ENCODE data around the gene TAB2.
A peak's percentile ranks its signal among the peaks of the same experiment; 100 is the strongest.

The TAB2 gene

DNA sequence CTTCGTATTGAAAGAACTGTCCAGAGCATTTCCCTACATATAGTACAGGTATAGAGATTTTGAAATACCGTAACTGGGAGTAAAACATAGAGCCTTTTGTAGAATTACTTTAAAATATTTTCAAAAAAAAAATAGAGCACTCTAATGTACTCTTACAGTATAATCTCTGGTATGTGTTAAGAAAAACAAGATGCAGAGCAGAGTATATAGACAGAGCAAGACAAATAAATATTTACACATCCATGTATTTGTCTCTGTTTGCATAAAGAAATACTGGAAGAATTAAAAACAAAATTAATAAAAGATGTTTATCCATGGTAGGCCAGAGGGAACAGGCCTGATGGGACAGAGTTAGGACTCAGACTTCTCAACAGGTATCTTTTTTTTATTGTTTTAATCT lies 54.5 kb downstream of the TAB2 start:
- DNase-seq, result no peak

DNA sequence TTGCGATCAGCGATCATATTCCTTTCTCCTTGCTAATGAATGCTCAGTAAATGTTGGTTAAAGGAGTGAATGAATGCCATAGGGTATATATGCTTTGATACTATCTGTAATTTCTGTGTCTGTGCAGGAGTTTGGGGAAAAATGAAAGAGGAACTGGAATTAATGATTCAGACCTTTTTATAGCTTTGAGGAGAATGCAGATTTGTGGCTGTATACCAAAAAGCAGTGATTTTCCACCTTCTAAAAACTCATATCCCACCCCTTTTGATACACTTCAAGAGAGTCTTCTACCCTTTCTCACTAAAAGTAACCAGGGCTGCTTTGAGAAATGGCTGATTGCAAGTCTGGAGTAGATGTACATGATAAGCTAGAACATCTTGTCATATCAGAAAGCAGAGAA lies 56.0 kb downstream of the TAB2 start:
- no peak for DNase-seq

DNA sequence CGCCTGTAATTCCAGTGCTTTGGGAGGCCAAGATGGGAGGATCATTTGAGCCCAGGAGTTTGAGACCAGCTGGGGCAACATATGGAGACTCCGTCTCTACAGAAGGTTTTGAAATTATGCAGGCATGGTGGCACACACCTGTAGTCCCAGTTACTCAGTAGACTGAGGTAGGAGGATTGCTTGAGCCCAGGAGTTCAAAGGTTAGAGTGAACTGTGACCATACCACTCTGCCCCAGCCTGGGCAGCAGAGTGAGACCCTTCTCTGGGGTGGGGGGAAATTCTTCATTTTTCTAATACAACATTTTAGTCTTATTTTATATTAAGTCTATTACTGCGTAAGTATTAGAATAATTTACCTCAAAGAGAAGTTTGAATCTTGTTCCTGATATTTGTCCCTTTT lies 62.5 kb downstream of the TAB2 start:
- DNase-seq, result no peak

DNA sequence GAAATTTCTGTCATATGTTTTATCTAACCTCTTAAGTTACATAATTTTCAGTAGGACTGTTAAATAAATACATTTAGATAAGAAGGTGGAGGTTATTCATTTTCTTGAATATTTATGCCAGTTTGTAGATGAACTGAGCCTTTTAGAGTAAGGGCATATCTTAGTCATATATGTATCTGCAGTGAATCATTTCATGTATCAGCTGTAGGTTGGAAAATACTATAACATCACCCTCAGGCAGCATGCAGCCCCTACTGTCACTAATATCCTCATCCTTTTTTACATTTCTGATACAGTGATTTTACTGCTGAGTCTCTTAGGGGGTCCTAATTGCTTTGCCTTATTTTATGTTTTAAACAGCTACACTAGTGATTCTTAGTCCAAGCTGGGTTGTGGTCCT lies 63.0 kb downstream of the TAB2 start:
- DNase-seq, result peak in 1 of 5 experiments; percentile 55

DNA sequence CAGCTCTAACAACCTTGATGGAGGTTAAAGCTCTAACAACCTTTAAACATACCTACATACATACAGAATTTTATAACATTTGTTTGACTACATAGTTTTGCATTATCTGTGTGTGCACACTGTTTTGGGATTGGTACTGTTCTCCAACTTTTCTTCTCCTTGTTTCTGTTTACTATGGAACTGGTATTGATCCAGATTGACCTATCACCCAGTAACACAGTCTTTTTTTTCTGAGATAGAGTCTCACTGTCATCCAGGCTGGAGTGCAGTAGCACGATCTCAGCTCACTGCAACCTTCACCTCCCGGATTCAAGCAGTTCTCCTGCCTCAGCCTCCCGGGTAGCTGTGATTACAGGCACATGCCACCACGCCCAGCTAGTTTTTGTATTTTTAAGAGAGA lies 65.9 kb downstream of the TAB2 start:
- DNase-seq, result no peak

DNA sequence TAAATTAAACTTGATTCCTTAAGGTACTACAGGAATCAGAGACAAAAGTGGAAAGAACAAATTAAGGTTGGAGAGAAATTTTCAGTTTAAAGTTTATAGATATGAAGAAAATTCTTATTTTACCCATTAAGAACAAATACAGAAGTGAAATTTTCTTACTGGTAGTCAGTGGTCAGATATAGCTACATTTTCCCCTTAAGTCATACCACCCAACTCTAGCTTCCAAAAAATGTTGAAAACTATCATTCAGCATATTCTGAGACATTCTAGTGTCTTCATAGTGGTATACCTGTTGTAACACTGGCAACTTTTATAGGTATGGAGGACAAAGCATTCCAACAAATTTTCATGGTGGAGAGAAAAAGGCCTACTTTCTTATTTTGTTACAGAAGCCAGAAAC lies 67.0 kb downstream of the TAB2 start:
- no peak for DNase-seq

DNA sequence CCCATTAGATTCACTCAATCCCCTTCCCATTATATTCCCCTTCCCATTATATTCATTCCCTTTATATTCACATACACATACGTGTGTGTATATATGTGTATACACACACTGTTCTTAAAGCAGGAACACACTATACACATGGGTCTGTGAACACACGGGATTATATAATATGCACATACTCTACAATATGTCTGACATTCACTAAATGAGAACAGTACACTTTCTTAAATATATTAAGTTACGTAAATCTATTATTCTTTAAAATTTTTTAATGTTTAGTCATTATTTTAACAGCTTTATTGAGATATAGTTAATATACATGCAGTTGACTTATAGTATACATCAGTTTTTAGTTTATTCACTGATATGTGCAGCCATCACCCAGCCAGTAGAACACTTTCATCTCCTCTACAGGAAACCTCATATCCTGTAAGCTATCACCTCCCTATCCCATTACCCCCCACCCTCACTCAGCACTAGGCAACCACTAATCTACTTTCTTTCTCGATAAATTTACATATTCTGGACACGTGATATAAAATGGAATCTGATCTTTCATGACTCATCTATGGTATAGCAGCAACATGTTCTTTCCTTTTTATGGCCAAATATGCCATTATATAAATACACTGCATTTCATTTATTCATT lies 68.6 kb downstream of the TAB2 start:
- DNase-seq, result no peak

DNA sequence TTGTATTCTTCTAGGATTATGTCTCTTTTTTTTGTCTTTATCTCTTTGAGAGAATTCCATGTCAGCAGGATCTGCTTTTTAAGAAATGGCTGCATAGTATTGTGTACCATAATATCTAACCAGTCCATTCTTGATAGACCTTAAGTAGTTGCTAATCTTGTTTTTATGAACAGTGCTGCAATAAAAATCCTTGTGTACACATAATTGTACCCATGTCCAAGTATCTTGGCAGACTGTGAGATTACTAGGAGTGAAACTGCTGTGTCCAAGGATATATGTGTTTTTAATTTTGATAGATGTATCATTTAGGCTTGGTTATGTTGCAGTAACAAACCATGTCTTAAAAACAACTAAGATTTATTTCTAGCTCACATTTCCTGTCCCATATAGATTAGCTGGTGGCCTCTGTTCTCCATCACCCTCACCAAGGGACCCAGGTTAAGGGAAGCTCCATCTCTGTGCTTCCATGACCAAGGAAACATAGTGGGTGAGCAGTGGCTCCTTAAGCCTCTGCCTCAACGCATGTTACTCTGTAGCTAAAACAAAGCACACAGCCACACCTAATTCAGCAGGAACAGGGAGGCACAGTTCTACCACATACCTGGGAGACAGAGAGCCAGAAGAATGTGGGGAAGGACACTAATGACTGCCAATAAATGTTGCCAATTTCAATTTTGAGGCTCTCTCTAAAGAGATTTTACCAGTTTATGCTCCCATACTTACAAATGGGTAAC lies 70.4 kb downstream of the TAB2 start:
- DNase-seq, result no peak

DNA sequence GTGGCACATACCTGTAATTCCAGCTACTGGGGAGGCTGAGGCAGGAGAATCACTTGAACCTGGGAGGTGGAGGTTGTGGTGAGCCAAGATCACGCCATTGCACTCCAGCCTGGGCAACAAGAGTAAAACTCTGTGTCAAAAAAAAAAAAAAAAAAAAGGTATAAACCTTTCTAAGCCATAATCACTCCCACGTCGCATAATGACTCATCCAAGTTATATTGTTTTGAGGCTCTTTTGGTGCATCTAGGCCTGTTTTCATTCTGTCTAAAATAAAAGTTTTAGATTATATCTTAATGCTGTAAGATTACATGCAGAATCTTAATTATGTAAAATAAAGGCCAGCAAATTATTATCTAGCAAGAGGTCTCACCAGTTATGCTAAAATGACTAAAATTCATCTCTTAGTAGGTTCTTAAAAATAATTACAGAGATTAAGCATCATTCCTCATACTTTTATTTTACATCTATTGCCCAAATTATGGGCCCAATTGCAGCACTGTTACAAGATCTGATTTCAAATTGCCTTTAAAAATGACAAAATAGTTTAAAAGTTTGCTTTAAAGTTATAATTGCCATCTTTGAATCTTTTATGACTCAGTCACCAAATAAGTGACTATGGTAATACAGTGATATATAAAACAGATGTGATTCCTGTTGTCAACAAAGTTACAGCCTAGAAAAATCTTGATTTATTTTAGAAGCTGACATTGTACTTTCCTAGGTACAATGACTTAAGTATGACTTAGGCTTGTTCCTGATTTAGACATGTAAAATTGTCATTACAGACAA lies 72.2 kb downstream of the TAB2 start:
- DNase-seq, result peak in 1 of 5 experiments; percentile 71

DNA sequence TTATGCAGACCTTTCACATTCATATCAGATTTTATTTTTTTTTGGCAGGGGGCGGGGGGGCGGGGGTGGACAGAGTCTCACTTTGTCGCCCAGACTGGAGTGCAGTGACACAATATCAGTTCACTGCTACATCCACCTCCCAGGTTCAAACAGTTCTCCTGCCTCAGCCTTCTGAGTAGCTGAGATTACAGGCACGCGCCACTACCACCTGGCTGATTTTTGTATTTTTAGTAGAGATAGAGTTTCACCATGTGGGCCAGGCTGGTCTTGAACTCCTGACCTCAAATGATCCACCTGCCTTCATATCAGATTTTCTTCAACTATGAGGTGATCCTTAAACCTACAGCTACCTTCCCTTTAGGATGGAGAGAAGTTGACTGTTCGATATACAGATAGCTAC lies 74.6 kb downstream of the TAB2 start:
- DNase-seq, result no peak

DNA sequence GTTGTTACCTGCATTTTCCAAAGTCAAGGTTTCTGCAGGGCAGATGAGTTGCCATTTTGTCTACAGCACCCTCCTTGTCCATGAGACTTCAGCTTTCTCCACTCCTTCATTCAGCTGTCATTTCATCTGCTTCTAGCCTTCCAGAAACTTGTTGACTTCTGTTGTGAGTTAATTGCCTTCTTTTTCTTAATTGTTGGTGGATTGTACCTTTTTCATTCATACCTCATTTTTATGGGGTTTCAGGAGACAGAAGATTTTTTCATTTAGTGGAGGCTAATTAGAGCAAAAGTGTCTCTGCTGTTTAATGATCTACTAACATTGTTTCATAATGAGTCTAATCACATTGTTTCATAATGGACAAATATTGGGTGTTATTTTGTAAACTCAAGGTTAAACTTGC lies 75.0 kb downstream of the TAB2 start:
- DNase-seq, result no peak

DNA sequence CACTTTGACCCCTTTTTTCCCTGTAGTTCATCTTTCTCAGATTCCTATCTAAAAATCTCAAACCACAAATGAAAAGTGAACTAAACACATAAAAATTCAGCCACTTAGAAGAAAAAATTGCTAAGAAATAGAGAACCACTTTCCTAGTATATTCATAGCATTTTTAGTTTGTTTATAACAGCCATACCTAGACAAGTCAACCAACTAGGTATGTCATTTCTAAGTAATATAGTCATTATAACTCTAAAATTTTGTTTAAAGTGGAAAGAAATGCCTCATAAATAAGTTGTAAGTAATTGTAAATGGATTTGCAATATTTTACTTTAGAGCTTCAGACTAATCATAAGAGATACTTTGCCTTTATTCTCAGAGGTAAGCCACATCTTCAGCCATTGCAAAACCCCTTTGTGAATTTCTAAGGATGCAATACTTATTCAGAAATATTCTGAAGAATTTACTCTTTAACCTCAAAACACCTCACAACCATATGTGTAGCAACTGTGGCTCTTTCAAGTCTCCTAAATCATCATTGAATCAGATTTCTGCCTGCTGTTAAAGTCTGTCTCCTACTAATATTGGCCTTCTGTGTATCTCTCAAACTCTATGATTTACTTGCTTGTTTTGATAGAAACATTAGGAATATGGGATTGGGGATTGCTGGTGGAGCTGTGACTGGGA lies 75.6 kb downstream of the TAB2 start:
- peak in 1 of 5 experiments; percentile 74 for DNase-seq

DNA sequence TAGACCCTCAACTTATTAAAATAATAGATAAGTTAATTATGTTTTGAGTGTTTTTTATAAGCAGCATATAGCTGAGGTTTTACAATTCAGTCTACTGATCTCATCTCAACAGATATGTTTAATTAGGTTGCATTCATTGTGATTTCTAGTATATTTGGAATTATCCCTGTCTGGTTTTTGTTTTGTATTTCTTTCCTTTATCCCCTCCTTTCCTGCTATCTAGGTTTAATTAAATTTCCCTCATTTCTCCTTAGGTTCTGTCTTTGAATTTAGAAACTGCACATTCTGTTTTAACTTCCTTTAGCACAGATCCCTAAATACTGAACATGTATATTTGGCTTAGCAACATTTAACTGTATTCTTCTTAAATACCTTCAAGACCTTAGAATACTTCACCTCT lies 77.7 kb downstream of the TAB2 start:
- no peak for DNase-seq

DNA sequence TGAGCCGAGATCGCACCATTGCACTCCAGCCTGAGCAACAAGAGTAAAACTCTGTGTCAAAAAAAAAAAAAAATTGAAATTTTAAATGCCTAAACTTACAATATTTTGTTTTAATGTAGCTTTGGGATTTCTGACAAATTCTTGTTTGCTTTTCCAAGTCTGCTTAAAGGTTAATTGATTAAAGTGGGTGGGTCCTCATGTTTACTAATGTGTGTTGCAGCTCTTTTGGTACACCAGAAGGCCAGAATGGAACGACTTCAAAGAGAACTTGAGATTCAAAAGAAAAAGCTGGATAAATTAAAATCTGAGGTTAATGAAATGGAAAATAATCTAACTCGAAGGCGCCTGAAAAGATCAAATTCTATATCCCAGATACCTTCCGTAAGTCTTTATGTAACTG lies 79.9 kb downstream of the TAB2 start:
- no peak for DNase-seq

DNA sequence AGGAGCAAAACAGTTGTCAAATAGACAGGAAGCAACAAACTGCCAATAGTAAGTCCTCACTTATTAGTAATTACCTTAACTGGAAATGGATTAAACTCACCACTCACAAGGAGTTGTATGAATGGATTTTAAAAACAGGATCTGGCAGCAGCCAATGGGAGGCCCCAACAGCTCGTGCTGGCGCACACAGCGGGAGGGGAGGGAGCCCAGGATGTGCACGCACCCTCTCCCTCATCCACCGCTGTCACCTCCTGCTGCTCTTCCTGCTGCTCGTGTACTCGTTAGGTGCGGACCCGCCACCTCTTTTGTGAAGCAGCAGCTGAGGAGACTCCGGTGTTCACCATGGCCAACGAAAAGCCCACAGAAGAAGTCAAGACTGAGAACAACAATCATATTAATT lies 82.5 kb downstream of the TAB2 start, which contains the start of gene SUMO4:
Gene SUMO4 (plus strand): TSS at position 213 of the 400 bp plus-strand sequence. CDS start 130 bp downstream, at position 343.
- no peak for DNase-seq

DNA sequence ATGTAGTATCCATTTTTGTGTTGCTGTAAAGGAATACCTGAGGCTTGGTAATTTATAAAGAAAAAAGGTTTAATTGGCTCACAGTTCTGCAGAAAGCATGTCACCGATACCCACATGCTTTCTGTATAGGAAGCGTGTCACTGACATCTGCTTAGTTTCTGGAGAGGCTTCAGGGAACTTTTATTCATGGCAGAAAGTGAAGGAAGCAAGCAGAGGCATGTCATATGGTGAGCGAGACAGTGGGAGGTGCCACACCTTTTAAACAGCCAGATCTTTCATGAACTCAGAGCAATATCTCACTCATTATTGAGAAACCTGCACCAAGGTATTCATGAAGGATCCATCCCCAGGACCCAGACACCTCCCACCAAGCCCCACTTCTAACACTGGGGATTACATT lies 86.0 kb downstream of the TAB2 start:
- DNase-seq, result no peak

DNA sequence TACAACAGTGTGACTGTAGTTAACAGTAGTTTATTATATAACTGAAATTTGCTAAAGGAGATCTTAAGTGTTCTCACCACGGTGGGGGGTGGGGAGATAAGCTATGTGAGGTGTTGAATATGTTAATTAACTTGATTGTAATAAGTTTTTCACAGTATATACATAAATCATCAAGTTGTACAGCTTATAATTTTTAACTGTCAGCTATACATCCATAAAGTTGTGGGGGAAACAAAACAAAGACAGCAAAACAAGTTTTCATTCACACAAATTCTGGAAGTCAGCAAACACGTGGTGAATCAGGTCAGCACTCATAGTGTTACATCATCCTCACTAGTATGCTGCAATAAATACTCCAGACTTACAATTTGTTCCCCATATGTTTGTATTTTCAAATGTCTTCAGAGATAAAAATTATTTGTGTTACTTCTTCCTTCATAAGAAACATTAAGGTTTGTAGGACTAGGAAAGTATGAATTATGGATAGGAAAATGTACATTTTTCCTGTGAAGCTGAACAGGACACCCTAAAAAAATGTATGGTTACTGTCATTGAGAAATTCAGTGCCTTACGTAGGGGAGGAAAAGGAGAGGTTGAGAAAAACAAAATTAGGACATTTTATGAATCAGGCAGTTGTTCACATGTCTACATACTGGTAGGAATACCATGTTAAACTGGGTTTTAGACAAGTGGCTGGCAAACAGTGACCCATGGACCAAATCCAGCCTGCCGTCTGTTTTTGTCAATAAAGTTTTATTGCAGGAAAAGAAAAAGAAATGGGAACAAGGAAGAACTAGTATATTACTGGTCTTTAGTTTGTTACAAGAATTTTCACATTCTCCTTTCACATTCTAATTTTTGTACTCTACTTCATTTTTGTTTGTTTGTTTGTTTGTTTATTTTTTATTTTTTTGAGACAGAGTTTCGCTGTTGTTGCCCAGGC lies 88.6 kb downstream of the TAB2 start:
- DNase-seq, result no peak

DNA sequence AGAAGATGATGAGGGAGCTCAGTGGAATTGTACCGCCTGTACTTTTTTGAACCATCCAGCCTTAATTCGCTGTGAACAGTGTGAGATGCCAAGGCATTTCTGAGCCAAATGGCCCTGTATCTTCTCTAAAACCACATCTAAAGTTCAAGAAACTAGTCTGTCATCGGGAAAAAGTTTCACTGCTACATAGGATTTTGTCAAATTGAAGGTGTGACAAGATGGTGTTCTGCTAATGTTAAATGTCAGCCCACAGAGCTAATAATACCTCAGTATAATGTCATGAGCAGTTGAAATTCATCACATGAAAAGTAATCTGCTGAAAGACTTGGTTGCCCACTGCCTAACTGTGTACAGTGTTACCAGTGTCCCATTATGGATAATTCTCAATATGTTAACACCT lies 92.1 kb downstream of the TAB2 start:
- no peak for DNase-seq

DNA sequence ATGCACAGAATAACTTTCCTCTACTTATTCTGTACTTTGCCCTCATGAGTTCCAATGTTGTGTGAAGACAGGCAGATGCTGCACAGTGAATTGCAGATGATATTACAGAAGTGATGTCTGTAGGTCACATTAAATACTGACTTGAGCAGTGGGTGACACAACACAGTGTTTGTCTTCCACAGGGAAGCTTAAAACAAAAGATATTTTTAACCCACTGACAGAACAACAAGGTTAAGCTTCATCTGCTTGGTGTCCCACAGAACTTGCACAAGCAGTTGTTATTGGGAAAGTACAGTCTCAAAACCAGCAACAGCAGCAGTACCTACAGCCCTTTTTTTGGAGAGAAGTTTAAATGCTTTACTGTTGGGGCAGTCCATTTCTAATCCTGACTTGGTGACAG lies 93.0 kb downstream of the TAB2 start:
- no peak for DNase-seq

DNA sequence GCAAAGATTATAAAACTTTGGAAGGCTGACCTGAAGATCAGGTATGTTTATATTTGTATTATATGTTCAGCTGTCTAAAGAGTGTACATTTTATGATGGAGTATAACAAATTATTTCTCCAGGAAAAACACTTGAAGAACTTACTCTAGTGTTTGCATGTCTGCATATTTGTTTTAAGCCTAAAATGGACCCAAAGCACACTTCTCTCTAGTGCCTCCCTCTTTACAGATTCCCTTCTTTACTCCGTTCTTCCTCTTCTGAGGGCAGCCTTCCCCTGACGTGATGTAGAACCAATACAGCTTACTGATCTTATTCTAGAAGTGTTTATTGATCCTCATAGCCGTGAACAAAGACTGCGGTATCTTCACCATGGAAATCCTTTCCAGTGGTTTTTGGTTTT lies 96.5 kb downstream of the TAB2 start:
- no peak for DNase-seq

DNA sequence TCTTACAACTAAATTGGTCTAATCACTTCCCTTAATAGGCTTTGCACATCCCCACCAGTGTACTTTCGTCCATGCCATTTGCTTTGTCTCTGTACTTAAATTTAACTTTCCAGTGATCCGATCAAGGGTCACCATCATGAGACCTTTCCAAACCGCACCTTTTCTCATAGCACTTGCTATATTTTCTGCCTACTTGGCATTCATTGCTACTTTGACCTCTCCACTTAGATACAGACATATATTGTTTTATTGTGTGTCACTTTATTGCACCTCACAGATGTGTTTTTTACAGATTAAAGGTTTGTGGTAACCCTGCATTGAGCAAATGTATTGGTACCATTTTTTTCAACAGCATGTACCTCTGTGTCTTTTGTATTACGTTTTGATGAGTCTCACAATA lies 97.3 kb downstream of the TAB2 start:
- DNase-seq, result no peak
